Cardiac septum (tissue), 1 donor: ENCODE measurements around the gene GOLIM4. TPM values are rescaled to one million over a fixed set of nuclear protein-coding genes. Genes with fewer than 3 reads are reported as not detected.

Experiments
- DNase-seq: peaks from one replicate; pipeline ENCODE4 v3.0.0-alpha.2; 2020; ENCODE audit warnings: low spot score
- intact Hi-C: fragments of 100-400 bp; cut with DNase I; formaldehyde crosslinking; loops from one replicate; pipeline ENCODE4 v1.14.0; 2022
- total RNA-seq: library from RNA; stranded (reverse); fragmentation: NEBNext Ultra II Directional; extraction: Animal tissue kit (Norgen Biotek cat#: 25700); gene quantifications from one replicate; pipeline ENCODE4 v1.2.1, GENCODE V29; 2021
- donor health status: DM: no; HTN: no; CAD: no.

The GOLIM4 gene
- total RNA-seq, 1 donor from 2014 or later = 88.8 TPM

DNA sequence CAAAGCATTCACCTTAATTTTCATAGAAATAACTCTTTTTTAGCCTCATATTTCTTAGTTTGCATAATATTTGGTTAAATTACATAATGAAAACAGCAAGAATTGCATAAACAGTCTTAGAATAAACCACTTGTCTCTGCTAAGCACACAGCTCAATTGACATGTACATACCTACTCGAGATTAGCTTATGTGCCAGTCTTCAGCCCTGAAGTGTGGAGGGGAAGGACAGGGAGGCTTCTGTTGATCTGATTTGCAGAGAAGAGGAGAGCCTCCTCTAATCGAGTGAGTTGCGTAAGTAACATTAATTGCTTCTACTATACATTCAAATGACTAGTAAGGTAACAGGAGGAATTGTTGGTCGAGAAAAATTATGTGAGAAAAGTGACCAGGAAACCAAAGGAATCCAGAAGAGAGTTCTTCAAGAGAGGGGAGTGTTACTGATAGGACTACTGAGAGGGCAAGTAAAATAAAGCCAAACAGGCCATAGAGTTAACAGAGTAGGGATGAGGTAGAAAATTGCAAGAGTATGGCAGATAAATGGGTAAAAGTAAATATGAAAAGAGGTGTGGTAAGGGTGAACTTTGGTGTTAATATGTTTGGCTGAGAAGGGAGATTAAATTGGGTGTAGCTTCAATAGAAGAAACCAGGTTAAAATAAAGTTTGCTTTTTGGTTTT is 7.1 kb upstream of the GOLIM4 start:
- intact Hi-C loops = no loop called here
- no peak for DNase-seq

GRCh38 chr3:168100777-168101492 is 5.2 kb upstream of the GOLIM4 start:
- intact Hi-C loops = no loop called here
- DNase-seq = no peak

GRCh38 chr3:168097381-168097780 is 1.7 kb upstream of the GOLIM4 start:
- intact Hi-C loops = loop anchor here (5.0 to 10.0 kb wide), 2 partner anchors 67 to 360 kb away; partner anchors contain the start of gene SERPINI1
- DNase-seq = no peak

DNA sequence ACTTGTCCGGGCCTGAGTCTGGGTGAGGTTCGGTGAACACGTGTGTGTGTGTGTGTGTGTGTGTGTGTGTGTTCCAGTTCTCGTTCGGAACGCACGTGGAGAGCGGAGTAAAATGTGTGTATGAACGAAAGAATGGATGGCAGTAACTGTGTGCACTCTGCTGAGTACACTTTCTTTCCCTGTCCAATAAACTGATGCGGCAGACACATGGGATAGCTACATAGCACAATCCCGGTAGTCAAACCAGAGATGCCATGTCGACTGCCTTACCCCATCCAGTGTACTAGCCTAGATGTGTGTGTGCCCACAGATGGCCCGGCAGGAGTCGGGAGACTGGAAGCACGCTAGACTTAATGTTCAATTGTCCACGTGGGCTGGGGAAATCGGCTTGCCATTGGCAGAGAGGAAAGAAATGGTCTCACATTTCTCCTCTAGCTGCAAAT is 507 bp upstream of the GOLIM4 start:
- peak; percentile 81 for DNase-seq
- intact Hi-C loops = loop anchor here (5.0 to 10.0 kb wide), 2 partner anchors 69 to 359 kb away; partner anchors contain the start of gene SERPINI1

DNA sequence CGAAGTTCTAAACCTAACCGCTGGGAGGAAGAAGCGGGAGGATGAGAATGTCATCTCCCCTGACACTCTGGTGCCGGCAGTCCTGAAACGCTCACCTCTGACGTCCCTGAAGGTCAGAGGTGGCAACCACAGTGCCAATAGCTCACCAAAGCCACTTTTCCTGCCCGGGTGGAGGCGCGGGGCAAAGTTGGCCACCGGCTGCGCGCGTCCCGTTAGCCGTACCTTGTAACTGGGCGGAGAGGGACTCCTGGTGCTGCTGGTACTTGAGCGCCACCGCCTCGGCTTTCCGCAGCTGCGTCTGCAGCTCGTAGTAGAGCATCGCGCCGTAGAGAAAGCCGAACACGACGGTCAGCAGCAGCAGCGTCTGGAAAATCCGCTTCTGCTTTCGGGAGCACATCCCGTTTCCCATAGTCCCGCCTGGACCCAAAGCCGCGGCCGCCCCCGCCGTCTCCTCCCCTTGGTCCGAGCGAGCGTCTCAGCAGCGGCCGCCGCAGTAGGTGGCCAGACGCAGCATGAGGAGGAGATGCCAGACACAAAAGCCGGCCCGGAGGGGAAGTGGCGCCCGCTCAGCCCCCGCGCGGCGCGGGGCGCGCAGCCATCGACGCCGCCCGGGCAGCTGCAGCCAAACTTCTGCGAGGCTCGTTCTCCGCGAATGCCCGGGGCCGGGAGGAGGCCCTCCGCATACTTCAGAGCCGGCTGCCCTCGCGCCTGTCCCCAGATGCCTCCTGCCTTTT is 680 bp downstream of the GOLIM4 start:
- intact Hi-C loops = loop anchor here (2.0 to 10.0 kb wide), 3 partner anchors 46 to 358 kb away; partner anchors contain the start of gene SERPINI1

DNA sequence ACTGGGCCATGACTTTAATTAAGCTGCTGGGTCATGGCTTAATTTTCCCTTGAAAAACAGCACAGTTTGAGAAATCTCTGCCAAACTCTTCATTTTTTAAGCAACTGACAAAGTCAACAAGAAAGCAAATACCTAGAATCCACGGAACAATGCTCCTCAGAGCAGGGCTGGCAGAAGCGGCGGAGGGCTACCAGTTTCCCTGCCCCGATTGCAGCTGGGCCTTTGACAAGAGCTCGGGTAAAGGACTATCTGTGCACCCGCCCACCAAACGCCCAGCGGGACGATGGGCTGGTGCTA is 1.2 kb downstream of the GOLIM4 start:
- no peak for DNase-seq
- intact Hi-C loops = loop anchor here (2.0 to 10.0 kb wide), 2 partner anchors 46 to 70 kb away; no protein-coding TSS in a partner anchor

More for the DNA sequence above, 680 bp downstream of the GOLIM4 start:
- peak; percentile 85 for DNase-seq

DNA sequence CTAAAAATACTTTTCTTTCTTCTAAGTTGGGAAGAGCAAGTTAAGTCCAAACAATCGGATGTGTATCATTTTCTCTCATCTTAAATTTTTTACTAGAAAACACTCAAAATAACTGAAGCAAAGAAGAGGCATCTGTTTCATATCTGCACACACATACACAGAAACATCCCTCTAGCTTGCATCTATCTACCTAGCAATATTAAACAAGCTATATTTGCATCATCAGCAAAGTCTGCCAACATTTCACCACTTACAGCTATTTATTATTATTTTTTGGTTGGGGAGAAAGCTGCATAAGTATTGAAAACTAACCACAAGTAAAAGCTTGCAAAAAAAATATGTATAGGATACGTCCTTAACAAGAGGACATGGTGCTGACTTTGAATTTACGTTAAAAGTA is 1.9 kb downstream of the GOLIM4 start:
- intact Hi-C loops = loop anchor here (2.0 to 10.0 kb wide), 2 partner anchors 45 to 71 kb away; no protein-coding TSS in a partner anchor

GRCh38 chr3:168093229-168093628 is 2.5 kb downstream of the GOLIM4 start:
- intact Hi-C loops = loop anchor here (10.0 kb wide), 1 partner anchor 72 kb away; no protein-coding TSS in a partner anchor
- DNase-seq = no peak

More for the DNA sequence above, 1.9 kb downstream of the GOLIM4 start:
- DNase-seq = no peak

DNA sequence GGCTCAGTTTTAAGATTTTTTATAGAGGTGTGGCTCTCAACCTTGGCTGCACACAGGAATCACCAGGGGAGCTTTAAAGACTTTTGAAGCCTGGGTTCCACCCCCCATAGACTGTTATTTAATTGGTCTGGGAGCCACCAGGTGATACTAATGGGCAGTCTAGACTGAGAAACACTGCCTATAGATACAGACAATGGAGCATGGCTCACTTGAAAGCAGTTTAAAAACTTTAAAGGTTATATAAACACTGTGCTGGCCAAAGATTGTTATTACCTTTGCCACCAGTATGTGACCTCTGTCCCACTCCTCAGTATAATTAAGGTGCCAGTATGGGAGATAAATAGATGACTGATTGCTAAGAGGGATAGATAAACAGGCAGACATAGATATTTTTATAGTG is 3.8 kb downstream of the GOLIM4 start:
- no peak for DNase-seq
- intact Hi-C loops = loop anchor here (10.0 kb wide), 1 partner anchor 73 kb away; no protein-coding TSS in a partner anchor

- DNase-seq = no peak
- intact Hi-C loops = loop anchor here (10.0 kb wide), 1 partner anchor 73 kb away; no protein-coding TSS in a partner anchor
These were observed 4.3 kb downstream of the GOLIM4 start for GRCh38 chr3:168091302-168091858.

GRCh38 chr3:168090306-168091085 is 5.2 kb downstream of the GOLIM4 start:
- DNase-seq = no peak
- intact Hi-C loops = loop anchor here (10.0 kb wide), 1 partner anchor 74 kb away; no protein-coding TSS in a partner anchor

GRCh38 chr3:168089179-168089771 is 6.4 kb downstream of the GOLIM4 start:
- DNase-seq = no peak
- intact Hi-C loops = no loop called here

GRCh38 chr3:168088106-168088720 is 7.5 kb downstream of the GOLIM4 start:
- intact Hi-C loops = no loop called here
- no peak for DNase-seq

- DNase-seq = no peak
- intact Hi-C loops = no loop called here
These were observed 8.2 kb downstream of the GOLIM4 start for GRCh38 chr3:168087539-168087938.

DNA sequence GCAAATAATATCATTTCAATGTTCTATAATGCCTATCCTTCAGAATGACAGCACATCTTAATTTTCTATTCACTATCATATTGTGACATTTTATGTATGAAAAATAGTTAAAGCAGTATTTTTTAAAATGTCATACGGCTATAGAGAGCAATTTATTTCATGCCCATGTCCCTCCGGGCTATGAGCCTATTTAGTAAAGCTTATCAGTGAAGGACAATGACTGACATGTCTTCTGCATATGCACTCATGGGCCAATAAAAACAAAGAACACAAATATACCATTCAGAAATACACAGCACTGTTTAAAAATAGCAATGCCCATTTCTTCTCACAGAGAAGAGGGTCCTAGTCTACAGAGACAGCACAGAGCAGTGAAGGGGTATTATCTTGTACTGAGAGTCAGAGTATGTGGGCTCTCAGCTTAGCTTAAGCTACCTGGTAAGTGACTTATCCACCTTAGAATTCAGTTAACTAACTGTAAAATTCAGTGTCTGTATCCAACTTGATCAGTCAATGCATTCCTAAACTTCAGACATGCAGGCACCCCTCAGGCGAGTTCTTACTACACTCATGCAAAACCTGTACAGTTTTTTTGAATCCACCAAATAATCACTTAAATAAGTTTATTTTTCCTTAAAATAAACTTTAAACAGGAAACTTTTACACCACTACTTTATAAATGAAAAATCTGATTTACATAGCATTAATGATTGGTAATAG is 9.0 kb downstream of the GOLIM4 start:
- intact Hi-C loops = no loop called here
- no peak for DNase-seq

DNA sequence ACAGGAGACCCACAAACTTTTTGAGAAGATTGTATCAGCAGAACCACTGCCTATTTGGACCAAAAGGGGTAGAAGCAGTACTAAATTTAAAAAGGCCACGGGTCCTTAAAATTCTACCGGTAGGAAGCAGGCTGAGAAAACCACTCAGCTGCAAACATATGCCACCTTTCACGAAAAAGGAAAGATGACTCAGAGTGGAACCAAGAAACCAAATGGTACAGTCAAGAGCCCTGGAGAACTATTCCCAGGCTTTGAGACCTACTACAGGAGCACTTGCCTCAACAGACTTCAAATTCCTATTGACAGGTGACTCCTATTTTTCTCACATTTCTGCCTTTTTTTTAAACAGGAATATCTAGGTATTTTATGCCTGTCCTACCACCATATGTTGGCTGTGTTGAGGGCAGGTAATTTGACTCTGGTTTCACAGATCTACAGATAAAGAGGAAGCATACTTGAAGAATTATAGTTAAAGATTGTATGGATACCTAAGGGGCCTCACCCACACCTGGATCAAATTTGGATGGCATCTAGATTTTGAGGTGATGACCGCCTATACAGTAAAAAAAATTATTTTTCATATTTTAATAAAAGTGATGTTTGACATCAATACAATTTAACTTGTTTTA is 10.1 kb downstream of the GOLIM4 start:
- intact Hi-C loops = loop anchor here (2.0 kb wide), 1 partner anchor 29 kb away; no protein-coding TSS in a partner anchor

DNA sequence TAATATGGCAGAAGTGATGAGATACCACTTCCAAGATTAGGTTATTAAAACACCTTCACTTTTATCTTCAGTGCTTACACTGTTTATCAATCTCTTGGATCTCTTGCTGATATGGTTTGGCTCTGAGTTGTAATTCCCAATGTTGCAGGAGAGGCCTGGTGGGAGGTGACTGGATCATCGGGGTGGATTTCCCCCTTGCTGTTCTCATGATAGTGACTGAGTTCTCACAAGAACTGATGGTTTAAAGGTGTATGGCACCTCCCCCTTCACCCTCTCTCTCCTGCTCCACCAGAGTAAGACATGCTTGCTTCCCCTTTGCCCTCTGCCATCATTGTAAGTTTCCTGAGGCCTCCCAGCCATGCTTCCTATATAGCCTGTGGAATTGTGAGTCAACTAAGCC is 11.8 kb downstream of the GOLIM4 start:
- no peak for DNase-seq
- intact Hi-C loops = loop anchor here (2.0 kb wide), 1 partner anchor 27 kb away; no protein-coding TSS in a partner anchor

More for the DNA sequence above, 10.1 kb downstream of the GOLIM4 start:
- no peak for DNase-seq
